Lung microvascular endothelial cell (primary cell): ENCODE results near the gene BDH1. TPM values are rescaled to one million over a fixed set of nuclear protein-coding genes. Genes with fewer than 3 reads are reported as not detected.
A peak's percentile ranks its signal among the peaks of the same experiment; 100 is the strongest.
"Not testable (repeated sequence)": the region's sequence is repeated elsewhere in the genome, so short reads cannot be mapped to it uniquely, and the experiment has no call there.

ENCODE experiments used
- DNase-seq, 2 donors: peaks; one replicate each; pipeline versions ENCODE4 v3.0.0 to v3.0.0-alpha.2; 2010; ENCODE audit warnings: low read depth in 2 of 2
- total RNA-seq: library from RNA; depleted of rRNA; stranded (reverse); fragments of >200 nt; gene quantifications from 2 replicates; pipeline ENCODE4 v1.2.1, GENCODE V29; 2014

Gene BDH1
- total RNA-seq, 1 donor from 2014 or later = 1.6 TPM

- DNase-seq = no peak
Observed at GRCh38 chr3:197520311-197521276, 35.2 kb downstream of the BDH1 start.

GRCh38 chr3:197519801-197520211 lies 36.0 kb downstream of the BDH1 start:
- no peak for DNase-seq

- DNase-seq = no peak
Observed at GRCh38 chr3:197518881-197519421, 36.8 kb downstream of the BDH1 start.

- DNase-seq = not testable (repeated sequence)
Observed at GRCh38 chr3:197517922-197518683, 37.7 kb downstream of the BDH1 start.

GRCh38 chr3:197516890-197517606 lies 38.7 kb downstream of the BDH1 start:
- DNase-seq = peak; percentile 39 to 45

GRCh38 chr3:197516517-197516889 lies 39.3 kb downstream of the BDH1 start:
- peak in 1 of 2 donors; percentile 74 for DNase-seq

GRCh38 chr3:197514786-197515355 lies 40.9 kb downstream of the BDH1 start:
- no peak for DNase-seq

GRCh38 chr3:197513953-197514785 lies 41.6 kb downstream of the BDH1 start:
- DNase-seq = no peak

- DNase-seq = no peak
Observed at GRCh38 chr3:197512691-197513571, 42.8 kb downstream of the BDH1 start.

GRCh38 chr3:197511853-197512635 lies 43.7 kb downstream of the BDH1 start:
- DNase-seq = no peak

- peak in 1 of 2 donors; percentile 24 for DNase-seq
Observed at GRCh38 chr3:197511130-197511529, 44.6 kb downstream of the BDH1 start.

GRCh38 chr3:197510642-197511018 lies 45.1 kb downstream of the BDH1 start:
- no peak for DNase-seq

GRCh38 chr3:197508924-197509775 lies 46.6 kb downstream of the BDH1 start:
- DNase-seq = no peak

GRCh38 chr3:197508461-197508860 lies 47.3 kb downstream of the BDH1 start:
- no peak for DNase-seq

- no peak for DNase-seq
Observed at GRCh38 chr3:197508051-197508451, 47.7 kb downstream of the BDH1 start.

- no peak for DNase-seq
Observed at GRCh38 chr3:197507541-197507940, 48.2 kb downstream of the BDH1 start.

- no peak for DNase-seq
Observed at GRCh38 chr3:197507081-197507480, 48.7 kb downstream of the BDH1 start.
